CD4-positive, alpha-beta memory T cell (primary cell): Measurements from ENCODE around the gene DNASE1L3. TPM values are rescaled to one million over a fixed set of nuclear protein-coding genes. Genes with fewer than 3 reads are reported as not detected.
A peak's percentile ranks its signal among the peaks of the same experiment; 100 is the strongest.

ENCODE experiments used
- CTCF ChIA-PET: fragments of 350-600 bp; sonication (Branson Sonifier 250); formaldehyde crosslinking; loops from one replicate; lab custom pipeline; 2021; ENCODE audit warnings: inconsistent platforms; ENCODE audit not compliant: partially characterized antibody; lab: Charles Lee
- POLR2A ChIA-PET: fragments of 350-600 bp; sonication (Branson Sonifier 250); formaldehyde crosslinking; loops from one replicate; lab custom pipeline; 2021; ENCODE audit not compliant: partially characterized antibody; lab: Charles Lee
- DNase-seq, 5 donors: peaks; one replicate each; pipeline versions ENCODE4 v3.0.0 to v3.0.0-alpha.2; 2020 to 2022; ENCODE audit warnings: mixed read lengths in 1 of 5
- H3K27ac ChIP-seq: one replicate; pipeline ENCODE4 v1.7.0; 2013; ENCODE audit warnings: low read depth, low read length
- H3K27me3 ChIP-seq: 2 replicates; pipeline ENCODE4 v1.7.0; 2013; ENCODE audit warnings: mild to moderate bottlenecking, low read length, moderate library complexity; ENCODE audit not compliant: insufficient read depth
- H3K36me3 ChIP-seq: 2 replicates; pipeline ENCODE4 v1.7.0; 2013; ENCODE audit warnings: mild to moderate bottlenecking, low read length, moderate library complexity; ENCODE audit not compliant: insufficient read depth
- H3K4me1 ChIP-seq: 2 replicates; pipeline ENCODE4 v1.7.0; 2013; ENCODE audit warnings: mild to moderate bottlenecking, low read length, moderate library complexity; ENCODE audit not compliant: insufficient read depth
- H3K4me3 ChIP-seq, 2 donors: one replicate each; pipeline ENCODE4 v1.7.0; 2013; ENCODE audit warnings: low read length in 2 of 2, mild to moderate bottlenecking in 1 of 2
- H3K9me3 ChIP-seq, 2 donors: one replicate each; pipeline ENCODE4 v1.7.0; 2013; ENCODE audit warnings: low read length in 2 of 2, control low read depth in 1 of 2; ENCODE audit not compliant: control insufficient read depth in 1 of 2
- H3K27ac Mint-ChIP-seq, 7 donors: one replicate each; pipeline ENCODE4 v1.8.0; 2020 to 2021; ENCODE audit warnings: mixed read lengths in 7 of 7, mild to moderate bottlenecking in 6 of 7, inconsistent platforms in 3 of 7, moderate library complexity in 3 of 7
- H3K27me3 Mint-ChIP-seq, 2 donors: one replicate each; pipeline ENCODE4 v1.8.0; 2020 to 2021; ENCODE audit warnings: mixed read lengths in 2 of 2
- H3K36me3 Mint-ChIP-seq, 2 donors: one replicate each; pipeline ENCODE4 v1.8.0; 2020 to 2021; ENCODE audit warnings: mixed read lengths in 2 of 2, inconsistent platforms in 1 of 2, mild to moderate bottlenecking in 1 of 2
- H3K4me1 Mint-ChIP-seq, 4 donors: one replicate each; pipeline ENCODE4 v1.8.0; 2020 to 2021; ENCODE audit warnings: mixed read lengths in 4 of 4, mild to moderate bottlenecking in 1 of 4
- H3K4me3 Mint-ChIP-seq, 8 donors: one replicate each; pipeline ENCODE4 v1.8.0; 2020 to 2021; ENCODE audit warnings: mixed read lengths in 8 of 8, mild to moderate bottlenecking in 7 of 8, moderate library complexity in 6 of 8, inconsistent platforms in 3 of 8
- H3K9me3 Mint-ChIP-seq, 8 donors: one replicate each; pipeline ENCODE4 v1.8.0; 2020 to 2021; ENCODE audit warnings: mixed read lengths in 8 of 8, mild to moderate bottlenecking in 5 of 8, inconsistent platforms in 3 of 8, moderate library complexity in 1 of 8
- intact Hi-C: fragments of 100-400 bp; cut with micrococcal nuclease; formaldehyde crosslinking; loops from one replicate; pipeline ENCODE4 v1.15.1; 2023
- polyA plus RNA-seq, 2 donors: library from polyadenylated mRNA; unstranded; fragments of 300-500 nt; fragmentation: Illumina TruSeq; gene quantifications; one replicate each; pipeline ENCODE4 v1.2.3, GENCODE V29; 2021
- total RNA-seq, 2 experiments: library from RNA; stranded (reverse); gene quantifications; one replicate each; pipeline ENCODE4 v1.2.3, GENCODE V29; 2021

DNASE1L3 gene
- total and polyA plus RNA-seq, 4 experiments from 2014 or later: not detected

DNA sequence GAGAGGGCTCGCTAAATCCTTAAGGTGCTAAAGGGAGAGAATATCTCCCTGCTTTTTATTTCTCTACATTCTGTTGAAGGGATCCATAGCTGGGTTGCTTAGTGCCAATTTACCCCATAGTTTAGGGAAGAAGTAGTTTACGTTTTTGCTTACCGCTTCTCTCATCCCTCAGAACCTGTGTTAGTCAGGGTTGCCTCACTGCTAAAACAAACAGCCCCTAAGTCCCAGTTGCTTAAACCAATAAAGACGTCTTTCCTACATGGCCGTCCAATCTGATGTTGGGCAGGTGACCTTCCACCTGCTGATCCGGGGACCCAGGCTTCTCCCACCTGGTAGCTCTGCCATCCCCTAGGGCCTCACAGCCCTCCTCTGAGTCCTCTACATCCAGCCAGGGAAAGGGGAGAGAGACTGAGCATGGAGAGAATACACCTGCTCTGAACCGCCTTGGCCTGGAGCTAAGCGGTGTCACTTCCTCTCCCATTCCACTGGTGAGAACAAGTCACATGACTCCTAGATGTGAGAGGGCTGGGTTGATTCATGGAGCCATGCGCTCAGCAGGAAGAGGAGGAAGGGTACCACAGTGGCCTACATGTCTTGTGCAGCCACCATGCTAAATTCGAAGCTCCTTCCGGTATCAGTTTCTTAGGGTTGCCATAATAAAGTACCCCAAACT lies 26.3 kb downstream of the DNASE1L3 start:
- Histone ChIP-seq H3K4me1 (no peaks in the 10 kb centered on the region), H3K27me3 (no peaks in the 10 kb centered on the region), H3K36me3 (no peaks in the 10 kb centered on the region), H3K9me3 (no peaks in the 10 kb centered on the region), H3K4me3 (no peak overlapping the region), H3K27ac (no peak overlapping the region)
- H3K4me3 Mint-ChIP-seq: no peak overlapping the region
- no peaks in the 10 kb centered on the region for H3K9me3 Mint-ChIP-seq
- POLR2A ChIA-PET: interaction anchor here (1.1 kb wide), 1 partner anchor 17 kb away, joined by 3 read pairs; no protein-coding TSS in a partner anchor
- CTCF ChIA-PET: interaction anchor here (0.7 to 2.0 kb wide), 7 partner anchors 17 to 176 kb away, joined by 3 to 6 read pairs (median 3); partner anchors contain the start of genes FLNB, HTD2 and RPP14
- H3K36me3 Mint-ChIP-seq: no peaks in the 10 kb centered on the region
- peaks cover 0 to 4% (median 3%) of the 10 kb centered on the region in 4 donors for H3K4me1 Mint-ChIP-seq
- H3K27ac Mint-ChIP-seq: peak overlapping the region in 1 of 7 donors; percentile 14
- intact Hi-C loops: no loop called here
- H3K27me3 Mint-ChIP-seq: no peaks in the 10 kb centered on the region
- no peak for DNase-seq

DNA sequence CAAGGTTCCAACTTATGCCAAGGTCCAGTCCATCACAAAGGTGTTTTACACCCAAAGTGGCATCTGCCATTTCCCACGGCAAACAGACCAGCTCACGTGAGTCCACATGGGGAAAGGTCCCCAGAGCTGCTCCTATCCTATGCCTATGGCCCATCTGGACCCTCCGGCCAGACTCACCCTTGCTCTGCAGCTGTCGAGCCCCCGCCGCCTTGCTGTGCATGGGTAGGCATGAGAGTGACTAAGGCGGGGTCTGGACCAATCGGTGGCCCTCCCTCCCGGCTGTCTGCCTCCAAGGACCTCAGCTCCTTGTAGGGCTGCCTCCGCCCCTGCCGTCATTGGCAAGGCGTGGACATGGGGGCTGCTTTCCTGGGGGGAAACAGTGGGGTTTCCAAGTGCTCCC lies 26.9 kb downstream of the DNASE1L3 start:
- H3K27me3 ChIP-seq: no peaks in the 10 kb centered on the region
- CTCF ChIA-PET: interaction anchor here (0.7 to 1.9 kb wide), 6 partner anchors 17 to 122 kb away, joined by 3 to 4 read pairs (median 3); partner anchors contain the start of genes HTD2 and RPP14
- Mint-ChIP-seq H3K4me1 (peaks cover 3 to 5% (median 4%) of the 10 kb centered on the region in 4 donors), H3K27me3 (no peaks in the 10 kb centered on the region), H3K27ac (no peak overlapping the region), H3K9me3 (no peaks in the 10 kb centered on the region), H3K4me3 (no peak overlapping the region), H3K36me3 (no peaks in the 10 kb centered on the region)
- H3K36me3 ChIP-seq: no peaks in the 10 kb centered on the region
- H3K4me1 ChIP-seq: peaks cover 1% of the 10 kb centered on the region
- DNase-seq: no peak
- H3K9me3 ChIP-seq: no peaks in the 10 kb centered on the region
- H3K27ac ChIP-seq: no peak overlapping the region
- H3K4me3 ChIP-seq: no peak overlapping the region
- POLR2A ChIA-PET: no interaction called here
- intact Hi-C loops: no loop called here

DNA sequence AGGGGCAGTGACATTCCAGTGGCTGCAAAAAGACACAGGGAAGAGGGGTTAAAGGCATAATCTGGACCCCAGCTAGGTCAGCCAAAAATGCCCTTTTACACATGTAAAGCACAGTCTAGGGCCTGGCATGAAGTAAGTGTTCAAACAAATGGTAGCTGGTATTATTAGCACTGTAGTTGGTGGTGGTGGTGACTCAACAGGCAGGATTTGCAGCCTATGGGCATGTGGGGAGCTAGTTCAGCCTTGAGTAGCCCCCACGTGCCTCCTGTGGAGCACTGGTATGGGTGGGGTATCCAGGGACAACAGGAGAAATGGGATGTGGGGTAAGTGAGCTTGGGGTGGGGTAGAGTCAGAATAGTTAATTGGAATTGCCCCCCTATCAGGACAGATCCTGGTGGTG lies 27.6 kb downstream of the DNASE1L3 start:
- intact Hi-C loops: no loop called here
- no peaks in the 10 kb centered on the region for H3K9me3 ChIP-seq

DNA sequence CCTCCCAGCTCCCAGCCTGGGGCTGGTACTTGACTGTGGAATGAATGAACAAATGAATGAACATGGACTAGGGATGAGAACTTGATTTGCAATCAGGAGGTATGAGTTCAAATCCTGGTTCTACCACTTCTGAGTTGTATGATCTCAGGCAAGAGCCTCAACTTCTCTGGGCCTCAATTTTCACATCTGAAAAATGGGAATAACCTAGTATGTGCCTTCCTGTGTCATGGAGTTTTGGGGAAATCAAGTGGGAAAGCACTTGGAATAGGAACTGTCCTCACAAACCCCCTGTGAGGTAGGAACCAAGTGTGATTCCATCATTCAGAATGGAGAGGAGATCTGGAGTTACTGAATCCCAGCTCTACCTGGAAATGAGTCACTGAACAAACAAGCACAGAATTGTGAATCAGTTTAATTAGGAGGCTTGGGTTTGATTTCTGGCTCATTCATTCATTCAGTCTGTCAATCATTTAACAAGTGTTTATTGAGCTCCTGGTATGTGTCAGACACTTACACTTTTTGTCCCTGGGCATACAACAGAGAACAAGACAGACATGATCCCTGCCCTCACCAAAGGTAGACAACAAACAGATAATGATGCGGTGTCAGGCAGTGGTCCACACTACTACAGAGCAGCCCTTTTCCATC lies 29.7 kb downstream of the DNASE1L3 start:
- no peaks in the 10 kb centered on the region for H3K27me3 Mint-ChIP-seq
- H3K9me3 ChIP-seq: no peaks in the 10 kb centered on the region
- H3K4me1 Mint-ChIP-seq: peaks cover 3 to 17% (median 10%) of the 10 kb centered on the region in 4 donors
- H3K36me3 ChIP-seq: no peaks in the 10 kb centered on the region
- no peak overlapping the region for H3K4me3 ChIP-seq
- DNase-seq: no peak
- no peaks in the 10 kb centered on the region for H3K36me3 Mint-ChIP-seq
- no peak overlapping the region for H3K27ac ChIP-seq
- no peak overlapping the region for H3K4me3 Mint-ChIP-seq
- peaks cover 17% of the 10 kb centered on the region for H3K4me1 ChIP-seq
- no peaks in the 10 kb centered on the region for H3K9me3 Mint-ChIP-seq
- ChIA-PET CTCF (interaction anchor here (4.5 to 5.9 kb wide), 3 partner anchors 7 to 37 kb away, joined by 38 to 59 read pairs (median 59); no protein-coding TSS in a partner anchor), POLR2A (no interaction called here)
- intact Hi-C loops: no loop called here
- H3K27me3 ChIP-seq: no peaks in the 10 kb centered on the region
- H3K27ac Mint-ChIP-seq: no peak overlapping the region

More for the DNA sequence above, 27.6 kb downstream of the DNASE1L3 start:
- Mint-ChIP-seq H3K9me3 (no peaks in the 10 kb centered on the region), H3K4me3 (no peak overlapping the region), H3K27ac (no peak overlapping the region), H3K4me1 (peaks cover 7 to 12% (median 8%) of the 10 kb centered on the region in 4 donors), H3K27me3 (no peaks in the 10 kb centered on the region), H3K36me3 (no peaks in the 10 kb centered on the region)
- no peak overlapping the region for H3K27ac ChIP-seq
- H3K4me1 ChIP-seq: peaks cover 8% of the 10 kb centered on the region
- no peaks in the 10 kb centered on the region for H3K27me3 ChIP-seq
- H3K36me3 ChIP-seq: no peaks in the 10 kb centered on the region
- POLR2A ChIA-PET: no interaction called here
- DNase-seq: no peak
- CTCF ChIA-PET: interaction anchor here (0.7 to 1.9 kb wide), 2 partner anchors 34 to 35 kb away, joined by 4 read pairs; no protein-coding TSS in a partner anchor
- no peak overlapping the region for H3K4me3 ChIP-seq

DNA sequence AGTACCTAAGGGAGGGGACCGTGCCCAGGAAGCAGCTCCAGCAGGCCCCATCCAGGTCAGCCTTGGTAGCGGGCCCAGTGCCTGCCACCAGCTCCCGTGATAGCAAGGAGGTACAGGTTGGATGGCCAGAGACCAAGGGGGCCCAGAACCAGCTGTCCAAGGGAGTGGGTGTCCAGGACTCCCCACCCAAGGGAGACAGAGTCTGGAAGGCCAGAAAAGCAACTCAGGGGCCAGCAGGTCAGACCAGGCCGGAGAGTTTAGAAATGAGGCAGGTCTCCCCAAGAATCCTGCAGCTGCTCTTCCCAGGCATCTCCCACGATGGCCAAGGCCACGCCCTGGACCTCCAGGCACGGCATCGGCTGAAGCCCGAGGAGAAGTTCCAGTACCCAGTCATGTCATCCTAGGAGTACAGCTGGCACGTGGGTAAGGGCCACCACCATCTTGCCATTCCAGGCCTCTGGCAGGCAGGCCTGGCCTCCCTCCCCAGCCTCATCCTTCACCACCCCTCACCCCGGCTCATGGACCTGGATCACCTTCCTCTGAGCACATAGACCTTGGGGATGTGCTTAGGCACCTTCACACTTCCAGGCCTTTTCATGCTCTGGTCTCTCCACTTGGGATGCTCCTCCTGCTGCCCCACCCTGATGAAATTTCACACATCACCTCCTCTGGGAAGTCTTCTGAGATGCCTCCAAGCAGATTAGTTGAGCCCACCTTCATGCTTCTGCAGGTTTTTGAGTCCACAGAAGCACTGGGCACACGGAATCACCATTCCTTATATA lies 30.5 kb downstream of the DNASE1L3 start:
- H3K27ac ChIP-seq: no peak overlapping the region
- no peaks in the 10 kb centered on the region for H3K36me3 Mint-ChIP-seq
- H3K9me3 ChIP-seq: no peaks in the 10 kb centered on the region
- no peaks in the 10 kb centered on the region for H3K27me3 Mint-ChIP-seq
- no peak overlapping the region for H3K4me3 ChIP-seq
- no peaks in the 10 kb centered on the region for H3K27me3 ChIP-seq
- peaks cover 3 to 17% (median 11%) of the 10 kb centered on the region in 4 donors for H3K4me1 Mint-ChIP-seq
- no peaks in the 10 kb centered on the region for H3K9me3 Mint-ChIP-seq
- H3K27ac Mint-ChIP-seq: no peak overlapping the region
- POLR2A ChIA-PET: no interaction called here
- intact Hi-C loops: no loop called here
- DNase-seq: no peak
- H3K4me1 ChIP-seq: peaks cover 17% of the 10 kb centered on the region
- CTCF ChIA-PET: interaction anchor here (4.5 to 5.9 kb wide), 3 partner anchors 8 to 38 kb away, joined by 38 to 59 read pairs (median 59); no protein-coding TSS in a partner anchor
- no peaks in the 10 kb centered on the region for H3K36me3 ChIP-seq
- H3K4me3 Mint-ChIP-seq: peak overlapping the region in 2 of 8 donors; percentile 12 to 32

DNA sequence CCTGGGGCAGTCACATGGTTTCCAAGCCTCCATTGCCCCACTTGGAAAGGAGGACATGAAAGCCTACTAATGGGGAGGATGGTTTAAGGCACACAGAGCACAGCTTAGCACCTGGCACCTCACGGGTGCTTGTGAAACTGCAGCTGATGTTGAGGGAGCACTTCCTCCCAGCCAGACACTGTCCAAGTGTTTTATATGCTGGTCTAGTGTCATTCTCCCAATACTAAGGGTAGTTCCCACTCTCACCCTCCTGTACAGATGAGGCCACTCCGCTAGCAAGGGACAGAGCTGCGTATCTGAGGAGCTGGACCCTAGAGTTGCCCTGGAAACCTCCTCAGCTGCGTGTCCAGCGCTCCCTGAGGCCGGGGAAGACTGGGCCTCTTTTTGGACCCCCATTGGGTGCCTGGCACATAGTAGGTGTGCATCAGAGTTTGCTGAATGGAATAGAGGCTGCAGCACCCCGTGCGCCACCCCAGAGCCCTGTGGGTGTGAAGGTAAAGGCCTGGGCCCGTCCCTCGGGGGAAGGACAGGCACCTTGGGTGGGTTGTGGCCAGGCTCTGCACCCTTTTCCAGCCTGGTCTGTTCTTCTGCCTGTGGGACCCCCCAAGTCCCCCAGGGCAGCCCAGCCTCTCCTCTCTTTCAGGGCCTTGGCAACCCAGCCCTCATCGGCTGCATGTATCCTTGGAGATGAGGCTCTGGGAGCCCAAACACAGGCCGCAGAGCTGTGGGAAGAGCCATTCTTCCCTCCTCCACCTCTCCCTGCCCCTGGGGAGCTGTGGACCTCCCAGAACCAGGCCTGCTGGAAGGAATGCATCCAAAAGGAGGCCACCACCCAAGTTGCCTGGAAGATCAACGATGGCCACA lies 31.3 kb downstream of the DNASE1L3 start:
- Histone ChIP-seq H3K4me3 (peak overlapping the region in 1 of 2 donors; percentile 14), H3K27me3 (no peaks in the 10 kb centered on the region), H3K27ac (no peak overlapping the region), H3K9me3 (no peaks in the 10 kb centered on the region), H3K36me3 (no peaks in the 10 kb centered on the region), H3K4me1 (peaks cover 17% of the 10 kb centered on the region)
- no peak for DNase-seq
- intact Hi-C loops: loop anchor here (5.0 kb wide), 1 partner anchor 128 kb away; the partner anchor contains the start of genes HTD2 and RPP14
- Mint-ChIP-seq H3K9me3 (no peaks in the 10 kb centered on the region), H3K4me1 (peaks cover 3 to 17% (median 11%) of the 10 kb centered on the region in 4 donors), H3K27me3 (no peaks in the 10 kb centered on the region), H3K36me3 (no peaks in the 10 kb centered on the region), H3K4me3 (peak overlapping the region in 2 of 8 donors; percentile 80 to 81), H3K27ac (peak overlapping the region in 1 of 7 donors; percentile 51)
- ChIA-PET CTCF (interaction anchor here (1.2 to 5.9 kb wide), 8 partner anchors 9 to 236 kb away, joined by 3 to 59 read pairs (median 18); partner anchors contain the start of gene FLNB), POLR2A (interaction anchor here (2.0 kb wide), 1 partner anchor 59 kb away, joined by 5 read pairs; the partner anchor contains the start of gene ABHD6)
